Astrocyte of the cerebellum (primary cell): Measurements from ENCODE around the gene CCDC178.

ENCODE experiments used
- DNase-seq: peaks from one replicate; pipeline ENCODE4 v3.0.0-alpha.2; 2011; ENCODE audit warnings: low read depth
- H3K4me3 ChIP-seq: 2 replicates; pipeline ENCODE4 v1.5.1; 2011; ENCODE audit warnings: mild to moderate bottlenecking, low read depth, low read length, moderate library complexity
- CTCF ChIP-seq: IDR thresholded peaks from 2 replicates; pipeline ENCODE4 v1.5.1; 2012; ENCODE audit warnings: low read length, low read depth, moderate library complexity, mild to moderate bottlenecking; ENCODE audit errors: missing control alignments
- in situ Hi-C: cut with HindIII; loops from 2 replicates; pipeline ENCODE4 v1.10.0; 2017; ENCODE audit warnings: low sequenced_read_pairs

Gene CCDC178

GRCh38 chr18:32930695-32931301 is 509.7 kb downstream of the CCDC178 start:
- in situ Hi-C loops, result no loop called here
- H3K4me3 ChIP-seq, result no peak overlapping the region
- peak; percentile 70 for TF ChIP-seq CTCF
- DNase-seq, result no peak

- no peak for DNase-seq
- TF ChIP-seq CTCF, result no peak
- in situ Hi-C loops, result no loop called here
- H3K4me3 ChIP-seq, result no peak overlapping the region
Measured at GRCh38 chr18:32929213-32929612, 511.3 kb downstream of the CCDC178 start.

GRCh38 chr18:32922951-32923430 is 517.5 kb downstream of the CCDC178 start:
- no peak for DNase-seq
- TF ChIP-seq CTCF, result no peak
- in situ Hi-C loops, result no loop called here
- H3K4me3 ChIP-seq, result no peak overlapping the region

- TF ChIP-seq CTCF, result no peak
- peak; percentile 90 for DNase-seq
- H3K4me3 ChIP-seq, result no peak overlapping the region
- in situ Hi-C loops, result no loop called here
Measured at GRCh38 chr18:32920796-32921787, 519.4 kb downstream of the CCDC178 start.

GRCh38 chr18:32919799-32920198 is 520.7 kb downstream of the CCDC178 start:
- TF ChIP-seq CTCF, result peak; percentile 66
- DNase-seq, result no peak
- in situ Hi-C loops, result no loop called here

GRCh38 chr18:32918692-32919250 is 521.8 kb downstream of the CCDC178 start:
- DNase-seq, result no peak
- in situ Hi-C loops, result no loop called here
- no peak for TF ChIP-seq CTCF
- no peak overlapping the region for H3K4me3 ChIP-seq

More at GRCh38 chr18:32919799-32920198, 520.7 kb downstream of the CCDC178 start:
- no peak overlapping the region for H3K4me3 ChIP-seq
